Spinal cord (tissue), 10 donors: Measurements from ENCODE around the gene PKD1L1. TPM values are rescaled to one million over a fixed set of nuclear protein-coding genes. Genes with fewer than 3 reads are reported as not detected.

Source experiments
- DNase-seq, 6 donors: peaks; one replicate each; pipeline versions ENCODE4 v3.0.0 to v3.0.0-alpha.2; 2013 to 2015; ENCODE audit warnings: low spot score in 6 of 6, low read depth in 4 of 6
- H3K27ac ChIP-seq: one replicate; pipeline ENCODE4 v1.5.1; 2013; ENCODE audit warnings: low read depth, low read length, control low read depth
- H3K27me3 ChIP-seq: one replicate; pipeline ENCODE4 v1.6.1; 2013; ENCODE audit warnings: low read length; ENCODE audit not compliant: control insufficient read depth, insufficient read depth
- H3K36me3 ChIP-seq: one replicate; pipeline ENCODE4 v1.6.1; 2013; ENCODE audit warnings: low read length; ENCODE audit not compliant: control insufficient read depth, insufficient read depth
- H3K4me1 ChIP-seq: one replicate; pipeline ENCODE4 v1.6.1; 2013; ENCODE audit warnings: low read length; ENCODE audit not compliant: control insufficient read depth, insufficient read depth
- H3K4me3 ChIP-seq: one replicate; pipeline ENCODE4 v1.5.1; 2013; ENCODE audit warnings: low read depth, low read length, control low read depth
- H3K9me3 ChIP-seq: one replicate; pipeline ENCODE4 v1.6.1; 2013; ENCODE audit warnings: low read length; ENCODE audit not compliant: control insufficient read depth, insufficient read depth
- WGBS: methylation state at CpG from one replicate; pipeline ENCODE4 v1.1.5; 2013; ENCODE audit warnings: missing lambda C conversion rate; ENCODE audit not compliant: insufficient coverage; 5-methylcytosine and 5-hydroxymethylcytosine counted together
- polyA plus RNA-seq, 2 donors: library from polyadenylated mRNA; unstranded; fragments of 120-200 nt; gene quantifications; one replicate each; pipeline ENCODE4 v1.2.1, GENCODE V29; 2013; ENCODE audit not compliant: insufficient read length in 2 of 2
- total RNA-seq, 2 donors: library from RNA; depleted of rRNA in 1 of 2; stranded (reverse); fragments of 120-200 nt in 1 of 2; fragments of >200 nt in 1 of 2; gene quantifications; one replicate each; pipeline versions ENCODE4 v1.2.3 to v1.2.4, GENCODE V29; 2013 to 2014
- donor health status: healthy.

Gene PKD1L1
- total and polyA plus RNA-seq, 4 donors = 0.44 to 1.4 (median 1.1) TPM

- Histone ChIP-seq H3K4me1 (peaks cover 48% of the 10 kb centered on the region), H3K36me3 (no peaks in the 10 kb centered on the region), H3K4me3 (no peak overlapping the region), H3K27me3 (no peaks in the 10 kb centered on the region), H3K9me3 (no peaks in the 10 kb centered on the region), H3K27ac (peak overlapping the region; percentile 54)
- WGBS = 90% methylated on average over 2 of the region's 12 CpGs
- peak in 1 of 6 donors; percentile 56 for DNase-seq
Observed at GRCh38 chr7:47885987-47886811, 62.1 kb downstream of the PKD1L1 start.

DNA sequence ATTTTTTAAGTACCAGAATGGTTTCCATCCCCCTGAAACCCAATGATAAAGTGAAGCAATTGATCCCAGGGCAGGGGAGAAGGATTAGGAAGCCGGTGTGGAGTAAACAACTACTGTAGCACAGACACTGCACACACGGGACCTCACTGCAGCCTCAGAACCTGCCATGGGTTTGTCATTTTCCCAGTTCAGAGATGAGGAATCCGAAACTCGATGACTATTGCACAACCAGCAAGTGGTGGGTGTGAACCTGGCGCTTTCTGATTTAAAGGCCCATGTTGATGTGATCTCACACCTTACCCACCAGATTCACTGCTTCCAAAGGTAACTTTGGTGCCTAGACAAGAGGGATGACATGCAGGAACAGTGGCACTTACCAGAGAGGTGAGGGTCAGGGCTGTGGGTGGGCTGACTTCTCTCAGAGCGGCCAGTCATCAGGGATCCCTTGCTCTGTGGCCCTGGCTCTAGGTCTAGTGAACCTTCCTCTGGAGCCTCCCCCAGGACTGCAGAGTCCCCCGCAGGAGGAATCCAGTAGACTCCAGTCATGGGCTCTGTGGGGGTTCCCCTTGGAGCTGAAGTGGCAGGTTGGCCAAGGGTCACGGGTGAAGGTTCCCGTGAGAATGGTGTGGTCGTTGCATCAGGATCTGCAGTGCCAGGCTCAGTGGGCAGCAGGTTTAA is 62.8 kb downstream of the PKD1L1 start:
- no peaks in the 10 kb centered on the region for H3K36me3 ChIP-seq
- no peaks in the 10 kb centered on the region for H3K9me3 ChIP-seq
- WGBS = 82% methylated on average over 9 of the region's 10 CpGs
- H3K4me1 ChIP-seq = peaks cover 48% of the 10 kb centered on the region
- no peak overlapping the region for H3K4me3 ChIP-seq
- DNase-seq = no peak
- H3K27ac ChIP-seq = peak overlapping the region; percentile 18
- no peaks in the 10 kb centered on the region for H3K27me3 ChIP-seq

GRCh38 chr7:47884675-47885074 is 63.6 kb downstream of the PKD1L1 start:
- no peak for DNase-seq

GRCh38 chr7:47882635-47883034 is 65.6 kb downstream of the PKD1L1 start:
- 58% methylated on average over 2 of the region's 3 CpGs for WGBS
- Histone ChIP-seq H3K27ac (no peak overlapping the region), H3K4me3 (no peak overlapping the region), H3K4me1 (peaks cover 26% of the 10 kb centered on the region), H3K9me3 (no peaks in the 10 kb centered on the region), H3K36me3 (no peaks in the 10 kb centered on the region), H3K27me3 (no peaks in the 10 kb centered on the region)
- DNase-seq = no peak

More at GRCh38 chr7:47884675-47885074, 63.6 kb downstream of the PKD1L1 start:
- no peaks in the 10 kb centered on the region for H3K27me3 ChIP-seq
- peak overlapping the region; percentile 18 for H3K27ac ChIP-seq
- no CpG with 5 or more reads among the region's 2 CpGs for WGBS
- H3K4me3 ChIP-seq = no peak overlapping the region
- peaks cover 40% of the 10 kb centered on the region for H3K4me1 ChIP-seq
- H3K36me3 ChIP-seq = no peaks in the 10 kb centered on the region
- H3K9me3 ChIP-seq = no peaks in the 10 kb centered on the region

DNA sequence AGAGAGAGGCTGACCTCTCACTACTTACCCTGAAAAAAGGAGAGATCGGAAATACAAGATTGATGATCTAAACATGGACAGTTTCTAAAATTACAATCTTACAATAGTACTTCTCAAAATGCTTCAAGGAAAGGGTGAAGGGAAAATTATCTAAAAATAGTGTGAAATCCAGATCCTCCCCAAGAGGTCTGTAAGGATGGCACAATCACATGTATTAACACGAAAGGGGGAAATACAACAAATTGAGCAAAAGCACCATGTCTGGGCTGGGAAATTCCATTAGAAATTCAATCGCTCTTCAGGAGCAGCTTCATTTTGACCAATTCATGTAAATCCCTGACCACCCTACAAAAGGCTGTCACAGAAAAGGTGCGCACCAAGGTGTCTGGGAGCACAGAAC is 67.0 kb downstream of the PKD1L1 start:
- 100% methylated on average over 2 of the region's 4 CpGs for WGBS
- Histone ChIP-seq H3K4me3 (no peak overlapping the region), H3K9me3 (no peaks in the 10 kb centered on the region), H3K4me1 (peaks cover 15% of the 10 kb centered on the region), H3K27me3 (no peaks in the 10 kb centered on the region), H3K27ac (no peak overlapping the region), H3K36me3 (no peaks in the 10 kb centered on the region)
- no peak for DNase-seq

DNA sequence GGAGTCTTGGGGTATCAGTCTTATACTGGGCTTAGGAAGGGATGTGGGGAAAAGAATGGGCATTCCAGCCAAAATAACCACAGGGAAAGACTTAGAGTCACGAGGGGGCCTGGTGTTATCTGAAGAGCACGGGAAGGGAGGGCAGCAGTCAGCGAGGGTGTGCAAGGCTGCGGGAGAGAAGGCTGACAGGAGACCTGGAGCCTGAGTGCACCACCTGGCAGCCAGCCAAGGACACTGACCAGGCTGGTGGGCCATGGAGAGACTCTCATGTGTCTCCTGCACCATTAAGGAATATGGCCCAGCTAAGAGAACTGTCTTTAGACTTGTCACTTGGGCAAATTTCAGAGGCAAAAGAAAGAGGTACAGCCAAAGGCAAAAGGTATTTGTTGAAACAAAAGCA is 69.6 kb downstream of the PKD1L1 start:
- no peaks in the 10 kb centered on the region for H3K36me3 ChIP-seq
- no peak overlapping the region for H3K27ac ChIP-seq
- no peaks in the 10 kb centered on the region for H3K9me3 ChIP-seq
- DNase-seq = no peak
- no peaks in the 10 kb centered on the region for H3K27me3 ChIP-seq
- H3K4me3 ChIP-seq = no peak overlapping the region
- no peaks in the 10 kb centered on the region for H3K4me1 ChIP-seq
- WGBS = 72% methylated on average over 4 of the region's 4 CpGs

DNA sequence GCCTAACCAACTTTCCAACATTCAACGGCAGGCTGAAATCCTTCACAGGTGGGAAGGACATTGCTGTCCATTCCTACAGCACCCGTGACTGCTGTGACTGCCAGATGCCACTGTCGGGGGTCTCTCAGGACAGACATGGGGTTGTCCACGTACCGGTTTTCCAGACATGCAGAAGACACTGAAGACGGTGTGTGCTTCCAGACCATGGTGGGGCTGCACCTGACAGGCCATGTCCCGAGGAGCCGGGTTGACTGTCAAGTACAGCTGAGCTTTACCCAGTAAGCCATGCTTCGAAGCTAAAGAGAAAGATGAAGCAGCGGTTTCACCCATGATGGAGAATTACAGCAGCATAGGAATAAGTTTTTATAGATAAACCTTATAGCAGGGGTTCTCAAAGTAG is 70.9 kb downstream of the PKD1L1 start:
- DNase-seq = no peak
- H3K9me3 ChIP-seq = no peaks in the 10 kb centered on the region
- H3K36me3 ChIP-seq = no peaks in the 10 kb centered on the region
- 93% methylated on average over 10 of the region's 10 CpGs for WGBS
- H3K4me1 ChIP-seq = no peaks in the 10 kb centered on the region
- H3K4me3 ChIP-seq = no peak overlapping the region
- no peaks in the 10 kb centered on the region for H3K27me3 ChIP-seq
- no peak overlapping the region for H3K27ac ChIP-seq

GRCh38 chr7:47875998-47876744 is 72.1 kb downstream of the PKD1L1 start:
- Histone ChIP-seq H3K27ac (no peak overlapping the region), H3K9me3 (no peaks in the 10 kb centered on the region), H3K27me3 (no peaks in the 10 kb centered on the region), H3K4me3 (no peak overlapping the region), H3K36me3 (no peaks in the 10 kb centered on the region), H3K4me1 (no peaks in the 10 kb centered on the region)
- WGBS = 95% methylated on average over 2 of the region's 2 CpGs
- no peak for DNase-seq

DNA sequence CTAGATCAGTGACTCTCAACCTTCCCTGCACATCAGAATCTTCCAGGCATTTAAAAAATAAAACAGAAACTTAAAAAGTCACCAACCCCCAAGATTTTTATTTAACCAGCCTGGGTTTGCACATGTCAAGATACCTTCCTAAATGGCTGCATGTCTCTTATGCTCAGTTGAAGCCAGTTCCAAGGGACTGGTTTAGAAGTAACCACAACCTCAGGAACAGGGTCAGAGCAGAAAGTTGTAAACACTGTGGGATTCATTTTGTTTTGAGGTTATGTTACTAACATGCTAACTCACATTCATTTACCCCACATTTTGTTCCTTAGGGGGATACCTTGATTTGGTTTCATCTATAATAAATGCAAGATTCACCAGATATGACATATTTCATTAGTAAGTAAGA is 72.9 kb downstream of the PKD1L1 start:
- H3K4me3 ChIP-seq = no peak overlapping the region
- no peaks in the 10 kb centered on the region for H3K4me1 ChIP-seq
- no peak overlapping the region for H3K27ac ChIP-seq
- no peaks in the 10 kb centered on the region for H3K9me3 ChIP-seq
- no peaks in the 10 kb centered on the region for H3K36me3 ChIP-seq
- DNase-seq = no peak
- no peaks in the 10 kb centered on the region for H3K27me3 ChIP-seq
